T-helper 17 cell (primary cell): ENCODE results near the gene OR10V1. TPM values are rescaled to one million over a fixed set of nuclear protein-coding genes. Genes with fewer than 3 reads are reported as not detected.

Source experiments
- ATAC-seq: fragments of 150-1000 bp; cut with Tn5 transposase; 2 replicates; pipeline ENCODE4 v1.10.0; 2021; ENCODE audit warnings: mild to moderate bottlenecking, moderate library complexity
- DNase-seq, 3 donors: peaks; one replicate each; pipeline versions ENCODE4 v3.0.0 to v3.0.0-alpha.2; 2020 to 2021
- H3K9me3 ChIP-seq: one replicate; pipeline ENCODE4 v1.7.0; 2013; ENCODE audit warnings: low read length, mild to moderate bottlenecking; ENCODE audit not compliant: control insufficient read depth, poor library complexity, severe bottlenecking
- H3K27ac Mint-ChIP-seq: one replicate; pipeline ENCODE4 v1.8.0; 2022; ENCODE audit warnings: mild to moderate bottlenecking, moderate library complexity, mixed read lengths
- H3K27me3 Mint-ChIP-seq: one replicate; pipeline ENCODE4 v1.8.0; 2022; ENCODE audit warnings: mixed read lengths
- H3K36me3 Mint-ChIP-seq: one replicate; pipeline ENCODE4 v1.8.0; 2022; ENCODE audit warnings: low read depth, mixed read lengths
- H3K4me1 Mint-ChIP-seq: one replicate; pipeline ENCODE4 v1.8.0; 2022; ENCODE audit warnings: mild to moderate bottlenecking, mixed read lengths
- H3K4me3 Mint-ChIP-seq: one replicate; pipeline ENCODE4 v1.8.0; 2022; ENCODE audit warnings: mild to moderate bottlenecking, moderate library complexity, mixed read lengths
- total RNA-seq, 4 donors: library from RNA in 2 of 4; stranded (reverse) in 2 of 4; gene quantifications; one replicate each; pipeline ENCODE4 v1.2.3 and lab custom pipeline; 2022 to 2026

Gene OR10V1
- total RNA-seq, 2 donors from 2014 or later: not detected

DNA sequence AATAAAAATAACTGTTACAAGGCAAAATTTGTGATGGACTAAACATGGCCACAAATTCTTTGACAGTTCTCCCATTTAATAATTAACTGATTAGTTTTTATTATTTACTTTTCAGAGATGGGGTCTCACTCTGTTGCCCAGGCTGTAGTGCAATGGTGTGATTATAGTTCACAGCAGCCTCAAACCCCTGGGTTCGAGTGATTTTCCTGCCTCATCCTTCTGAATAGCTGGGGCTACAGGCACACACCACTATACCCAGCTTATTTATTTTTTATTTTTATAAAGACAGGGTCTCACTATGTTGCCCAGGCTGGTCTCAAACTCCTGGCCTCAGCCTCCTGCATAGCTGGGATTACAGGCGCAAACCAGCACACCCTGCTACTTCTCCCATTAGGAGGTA lies 40.4 kb downstream of the OR10V1 start:
- DNase-seq (no peak), ATAC-seq (no peak)
- no peak overlapping the region for H3K4me3 Mint-ChIP-seq
- H3K27me3 Mint-ChIP-seq: peaks cover 4% of the 10 kb centered on the region
- H3K4me1 Mint-ChIP-seq: peaks cover 4% of the 10 kb centered on the region
- H3K36me3 Mint-ChIP-seq: no peaks in the 10 kb centered on the region
- H3K27ac Mint-ChIP-seq: no peak overlapping the region
- no peaks in the 10 kb centered on the region for H3K9me3 ChIP-seq

DNA sequence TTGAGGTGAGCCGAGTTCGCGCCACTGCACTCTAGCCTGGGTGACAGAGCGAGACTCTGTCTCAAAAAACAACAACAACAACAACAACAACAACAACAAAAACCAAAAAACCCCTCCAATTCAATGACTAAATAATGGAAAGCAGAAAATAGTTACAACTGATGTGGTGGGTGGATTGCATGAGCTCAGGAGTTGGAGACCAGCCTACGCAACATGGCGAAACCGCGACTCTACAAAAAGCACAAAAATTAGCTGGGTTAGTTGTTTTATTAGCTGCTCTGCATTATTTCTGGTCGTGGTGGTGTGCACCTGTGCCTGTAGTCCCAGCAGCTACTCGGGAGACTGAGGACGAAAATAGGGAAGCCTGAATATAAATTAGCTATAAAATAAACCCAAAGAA lies 42.2 kb downstream of the OR10V1 start:
- no peak for DNase-seq
- peaks cover 3% of the 10 kb centered on the region for H3K27me3 Mint-ChIP-seq
- ATAC-seq: no peak
- H3K4me1 Mint-ChIP-seq: peaks cover 21% of the 10 kb centered on the region
- H3K9me3 ChIP-seq: no peaks in the 10 kb centered on the region
- H3K36me3 Mint-ChIP-seq: peaks cover 2% of the 10 kb centered on the region
- no peak overlapping the region for H3K4me3 Mint-ChIP-seq
- H3K27ac Mint-ChIP-seq: no peak overlapping the region

DNA sequence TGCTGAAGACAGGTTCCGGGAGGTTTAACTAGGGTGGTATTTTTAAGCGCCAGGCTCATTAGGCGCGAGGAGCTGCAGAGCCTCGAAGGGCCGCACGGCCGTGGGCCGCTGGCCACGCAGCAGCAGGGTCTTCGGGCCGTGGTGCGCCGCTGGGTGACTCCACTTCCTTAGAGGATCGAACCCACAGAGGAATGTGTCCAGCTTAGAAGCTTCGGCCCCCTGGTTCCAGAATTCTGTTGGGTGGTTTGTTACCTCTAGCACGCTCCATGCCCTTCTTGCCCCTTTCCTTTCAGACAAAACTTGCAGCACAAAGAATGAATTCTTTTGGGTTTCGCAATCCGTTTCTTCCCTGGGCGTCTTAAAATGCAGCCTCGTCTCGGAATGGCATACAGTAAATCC lies 44.0 kb downstream of the OR10V1 start:
- Mint-ChIP-seq H3K4me3 (peak overlapping the region; percentile 96), H3K27me3 (no peaks in the 10 kb centered on the region), H3K27ac (peak overlapping the region; percentile 99), H3K4me1 (peaks cover 30% of the 10 kb centered on the region), H3K36me3 (peaks cover 2% of the 10 kb centered on the region)
- H3K9me3 ChIP-seq: no peaks in the 10 kb centered on the region
- DNase-seq (no peak), ATAC-seq (no peak)

DNA sequence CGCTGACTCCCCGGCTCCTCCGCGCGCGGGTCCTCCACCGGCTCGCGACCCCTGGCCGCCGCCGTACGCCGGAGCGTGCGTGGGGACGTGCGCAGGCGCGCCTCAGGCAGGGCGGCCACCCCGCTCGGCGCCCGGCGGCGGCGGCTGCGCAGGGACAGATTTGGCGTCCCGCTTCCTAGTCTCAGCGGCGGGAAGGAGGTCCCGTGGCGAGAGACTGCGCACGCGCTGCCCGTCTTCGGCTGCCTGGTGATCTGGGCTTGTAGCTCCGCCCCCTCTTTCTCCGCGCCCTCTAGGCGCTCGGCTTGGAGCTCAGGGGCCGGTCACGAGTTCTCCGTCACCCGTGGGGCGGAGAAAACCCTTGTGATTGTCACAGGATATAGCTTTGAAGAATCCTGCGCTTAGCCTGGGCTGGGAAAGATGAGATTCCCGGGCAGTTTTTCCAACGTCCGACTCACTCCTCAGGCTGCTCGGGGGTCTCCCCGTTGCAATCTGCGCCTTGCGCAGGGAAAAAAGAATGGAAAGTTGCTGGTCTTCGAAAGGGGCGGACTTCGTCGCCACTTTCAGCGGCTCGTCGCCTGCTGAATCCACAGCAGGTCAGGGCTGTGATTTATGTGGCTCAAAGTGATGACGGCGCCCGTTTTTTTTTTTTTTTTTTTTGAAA lies 44.6 kb downstream of the OR10V1 start, which contains the start of gene PATL1:
TSS of gene PATL1 (minus strand) at position 88 of the 661 bp plus-strand sequence. CDS start 142 bp downstream, outside the sequence.
- peak within 1 kb of the TSS; percentile 96 for H3K4me3 Mint-ChIP-seq
- H3K27me3 Mint-ChIP-seq: no peaks in the 10 kb centered on the region
- H3K9me3 ChIP-seq: no peaks in the 10 kb centered on the region
- peak within 1 kb of the TSS; percentile 99 for H3K27ac Mint-ChIP-seq
- DNase-seq (peak; percentile 98 to 99 (median 99)), ATAC-seq (peak; percentile 89)
- H3K4me1 Mint-ChIP-seq: peaks cover 31% of the 10 kb centered on the region
- peaks cover 2% of the 10 kb centered on the region for H3K36me3 Mint-ChIP-seq

DNA sequence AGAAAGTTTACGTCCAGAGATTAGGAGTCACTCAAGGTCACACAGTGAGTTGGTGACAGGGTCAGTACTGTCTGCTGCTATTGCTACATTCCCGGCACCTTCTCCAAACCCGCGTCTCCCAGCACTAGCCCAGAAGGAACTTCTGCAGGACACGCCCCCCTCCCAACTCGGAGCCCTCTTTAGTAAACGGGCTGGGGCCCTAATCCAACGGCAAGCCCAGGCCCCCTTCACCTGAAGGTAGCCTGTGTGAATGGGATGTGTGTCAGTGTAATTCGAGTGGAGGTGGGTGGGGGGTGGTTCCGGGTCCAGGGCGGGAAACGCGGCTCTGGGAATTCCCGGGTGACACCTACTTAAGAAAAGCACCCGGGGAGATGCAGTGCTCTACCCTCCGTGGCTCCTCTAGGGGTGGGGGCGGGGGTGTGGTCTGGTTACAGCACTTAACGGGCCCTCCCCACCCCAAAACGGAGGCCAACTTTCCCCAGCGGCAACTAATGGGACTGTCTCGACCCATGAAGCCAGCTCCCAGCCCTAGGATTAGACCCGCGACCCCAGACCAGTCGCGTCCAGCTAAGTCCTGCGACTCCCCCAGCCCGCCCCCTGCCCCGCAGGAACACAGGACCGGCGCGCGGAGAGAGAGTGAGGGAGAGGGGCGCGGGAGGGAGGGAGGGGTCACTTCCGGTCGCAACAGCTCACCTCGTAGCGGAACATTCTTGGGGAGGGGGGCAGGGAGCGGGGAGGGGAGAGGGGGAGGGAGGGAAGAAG lies 45.3 kb downstream of the OR10V1 start:
- Mint-ChIP-seq H3K27ac (peak overlapping the region; percentile 99), H3K36me3 (peaks cover 2% of the 10 kb centered on the region), H3K4me3 (peak overlapping the region; percentile 90), H3K27me3 (no peaks in the 10 kb centered on the region), H3K4me1 (peaks cover 32% of the 10 kb centered on the region)
- ATAC-seq (peak; percentile 53), DNase-seq (peak; percentile 44 to 69 (median 68))
- no peaks in the 10 kb centered on the region for H3K9me3 ChIP-seq

DNA sequence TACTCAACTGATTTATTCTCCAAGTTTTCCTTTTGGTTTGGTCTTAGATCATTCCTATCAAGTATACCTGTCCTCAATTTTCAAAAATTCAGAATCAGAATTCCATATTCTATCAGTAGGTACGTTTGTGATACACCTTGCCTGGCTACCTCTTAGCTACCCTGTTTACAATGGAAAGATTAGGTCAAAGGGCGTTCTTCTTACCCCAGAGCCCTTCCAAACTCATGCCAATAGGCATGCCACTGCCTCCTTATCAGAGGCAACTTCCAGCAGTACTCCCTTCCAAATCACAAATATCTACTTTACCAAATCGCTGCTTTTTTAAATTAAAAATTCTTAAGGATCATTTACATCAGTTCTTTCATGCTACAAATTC lies 45.8 kb downstream of the OR10V1 start:
- no peaks in the 10 kb centered on the region for H3K9me3 ChIP-seq
- H3K4me1 Mint-ChIP-seq: peaks cover 32% of the 10 kb centered on the region
- DNase-seq (no peak), ATAC-seq (no peak)
- no peaks in the 10 kb centered on the region for H3K27me3 Mint-ChIP-seq
- peak overlapping the region; percentile 99 for H3K27ac Mint-ChIP-seq
- peaks cover 2% of the 10 kb centered on the region for H3K36me3 Mint-ChIP-seq
- H3K4me3 Mint-ChIP-seq: peak overlapping the region; percentile 90

DNA sequence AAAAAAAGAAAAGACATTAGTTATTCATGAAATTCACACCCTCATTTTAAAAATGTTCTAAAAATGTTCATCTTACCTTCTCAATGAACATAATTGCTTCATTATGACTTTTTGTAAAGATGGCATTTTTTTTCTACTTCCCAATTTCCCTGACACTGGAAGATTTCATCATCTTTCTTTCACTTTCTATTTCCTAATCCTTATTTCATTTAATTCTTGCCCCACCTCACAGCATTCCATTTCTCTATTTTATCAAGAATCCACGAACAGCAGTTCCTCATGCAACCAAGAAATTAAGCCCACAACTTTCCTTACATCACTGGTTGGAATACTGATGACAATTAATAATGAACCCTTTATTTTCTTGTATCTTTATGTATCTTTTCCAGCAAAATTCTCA lies 46.7 kb downstream of the OR10V1 start:
- Mint-ChIP-seq H3K36me3 (peaks cover 2% of the 10 kb centered on the region), H3K4me1 (peaks cover 32% of the 10 kb centered on the region), H3K27me3 (no peaks in the 10 kb centered on the region), H3K4me3 (peak overlapping the region; percentile 90), H3K27ac (peak overlapping the region; percentile 99)
- no peak for ATAC-seq
- no peaks in the 10 kb centered on the region for H3K9me3 ChIP-seq
- DNase-seq: no peak

Other genes with a start within 250 kb of the OR10V1 start
- gene OR4D10, start 240.5 kb downstream of the OR10V1 start, total RNA-seq: not detected
- not detected for gene OR4D11, start 210.3 kb downstream of the OR10V1 start, total RNA-seq
- gene OR4D9, start 202.3 kb downstream of the OR10V1 start, total RNA-seq: not detected
- 10 to 100 TPM; 53.0 to 63.1 TPM for gene OSBP, start 98.1 kb downstream of the OR10V1 start, total RNA-seq
- 10 to 100 TPM; 49.0 to 62.6 TPM for gene PATL1, start 44.8 kb downstream of the OR10V1 start, total RNA-seq
- 1 to 10 TPM; 4.7 to 6.6 TPM for gene STX3, start 41.5 kb upstream of the OR10V1 start, total RNA-seq
- gene MRPL16, start 96.9 kb upstream of the OR10V1 start, total RNA-seq: 10 to 100 TPM; 18.4 to 21.8 TPM
- gene CBLIF, start 131.7 kb upstream of the OR10V1 start, total RNA-seq: not detected
- gene TCN1, start 152.6 kb upstream of the OR10V1 start, total RNA-seq: under 1 TPM in 1 of 2 donors, not detected in 1; 0.55 TPM
- gene OOSP3, start 164.9 kb upstream of the OR10V1 start, total RNA-seq: not detected
- gene OOSP1, start 224.6 kb upstream of the OR10V1 start, total RNA-seq: not detected